LNCAP (cell line): Measurements from ENCODE around the gene NIPBL.

ENCODE experiments used
- CTCF ChIP-seq: fragments of 450-650 bp; IDR thresholded peaks from 2 replicates; pipeline ENCODE4 v1.5.1; 2017; ENCODE audit warnings: mild to moderate bottlenecking

The NIPBL gene

GRCh38 chr5:36929438-36929837, 52.9 kb downstream of the NIPBL start:
- no peak for TF ChIP-seq CTCF

- no peak for TF ChIP-seq CTCF
Observed at GRCh38 chr5:36932056-36932455, 55.5 kb downstream of the NIPBL start.

- no peak for TF ChIP-seq CTCF
Observed at GRCh38 chr5:36932699-36933098, 56.1 kb downstream of the NIPBL start.

- TF ChIP-seq CTCF: no peak
Observed at GRCh38 chr5:36934740-36935356, 58.3 kb downstream of the NIPBL start.

- no peak for TF ChIP-seq CTCF
Observed at GRCh38 chr5:36935805-36936204, 59.2 kb downstream of the NIPBL start.

GRCh38 chr5:36936309-36936708, 59.7 kb downstream of the NIPBL start:
- TF ChIP-seq CTCF: no peak

GRCh38 chr5:36938129-36938528, 61.6 kb downstream of the NIPBL start:
- no peak for TF ChIP-seq CTCF
